Testis (tissue), 2 donors: ENCODE measurements around the gene SHISAL2B.

Experiments
- POLR2A ChIP-seq: fragments of 450-650 bp; IDR thresholded peaks from one replicate; pipeline ENCODE4 v1.6.1; 2017; ENCODE audit warnings: antibody characterized with exemption, mild to moderate bottlenecking, moderate library complexity
- TF ChIP-seq, protein P1 (sequence below), 3 experiments: fragments of 450-650 bp in 2 of 3; fragments of 200-600 bp in 1 of 3; sonication (generic) in 1 of 3; IDR thresholded peaks; one replicate each; pipeline ENCODE4 v1.5.1; 2016 to 2019; ENCODE audit warnings: antibody characterized with exemption in 3 of 3, mild to moderate bottlenecking in 2 of 3, moderate library complexity in 1 of 3

- TF ChIP-seq, protein P1, sequence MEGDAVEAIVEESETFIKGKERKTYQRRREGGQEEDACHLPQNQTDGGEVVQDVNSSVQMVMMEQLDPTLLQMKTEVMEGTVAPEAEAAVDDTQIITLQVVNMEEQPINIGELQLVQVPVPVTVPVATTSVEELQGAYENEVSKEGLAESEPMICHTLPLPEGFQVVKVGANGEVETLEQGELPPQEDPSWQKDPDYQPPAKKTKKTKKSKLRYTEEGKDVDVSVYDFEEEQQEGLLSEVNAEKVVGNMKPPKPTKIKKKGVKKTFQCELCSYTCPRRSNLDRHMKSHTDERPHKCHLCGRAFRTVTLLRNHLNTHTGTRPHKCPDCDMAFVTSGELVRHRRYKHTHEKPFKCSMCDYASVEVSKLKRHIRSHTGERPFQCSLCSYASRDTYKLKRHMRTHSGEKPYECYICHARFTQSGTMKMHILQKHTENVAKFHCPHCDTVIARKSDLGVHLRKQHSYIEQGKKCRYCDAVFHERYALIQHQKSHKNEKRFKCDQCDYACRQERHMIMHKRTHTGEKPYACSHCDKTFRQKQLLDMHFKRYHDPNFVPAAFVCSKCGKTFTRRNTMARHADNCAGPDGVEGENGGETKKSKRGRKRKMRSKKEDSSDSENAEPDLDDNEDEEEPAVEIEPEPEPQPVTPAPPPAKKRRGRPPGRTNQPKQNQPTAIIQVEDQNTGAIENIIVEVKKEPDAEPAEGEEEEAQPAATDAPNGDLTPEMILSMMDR (IDR thresholded peaks at IDR 0.05), result no peak
- TF ChIP-seq POLR2A, result no peak
These were observed 34.7 kb upstream of the SHISAL2B start for GRCh38 chr5:64655596-64655995.
